GM12892 (cell line): Measurements from ENCODE around the gene THRB.

Experiments used
- POLR2A ChIP-seq: IDR thresholded peaks from 2 replicates; pipeline ENCODE4 v1.6.1; 2011; ENCODE audit warnings: low read depth, low read length, control low read depth
- POLR2AphosphoS5 ChIP-seq: IDR thresholded peaks from 2 replicates; pipeline ENCODE4 v1.6.1; 2011; ENCODE audit warnings: low read depth, low read length, control low read depth
- TAF1 ChIP-seq: IDR thresholded peaks from 2 replicates; pipeline ENCODE4 v1.6.1; 2011; ENCODE audit warnings: low read depth, mild to moderate bottlenecking, control low read depth, low read length, borderline replicate concordance

DNA sequence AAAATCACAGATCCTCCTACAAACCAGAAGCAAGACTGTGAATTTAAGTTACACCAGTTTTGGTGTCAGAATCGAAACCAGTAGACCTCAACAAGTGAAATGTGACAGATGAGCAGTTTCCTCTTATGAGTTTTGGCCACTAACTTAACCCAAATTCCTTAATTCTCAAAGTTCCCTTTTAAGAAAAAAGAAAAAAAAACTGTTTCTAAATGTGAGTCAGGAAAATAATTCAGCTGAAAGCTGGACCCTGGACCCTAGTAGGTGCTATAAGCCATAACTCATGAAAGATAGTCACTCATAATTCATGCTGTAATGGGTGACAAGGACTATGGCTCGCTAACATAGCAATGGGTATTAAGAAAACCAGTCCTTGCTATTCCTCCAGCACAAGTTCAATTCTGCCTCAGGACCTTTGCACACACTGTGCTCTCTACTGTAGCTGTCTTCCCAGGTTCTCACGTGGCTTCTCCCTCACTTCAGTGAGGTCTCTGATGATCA is 9.0 kb upstream of the THRB start:
- TF ChIP-seq POLR2A, result no peak
- TF ChIP-seq POLR2AphosphoS5, result no peak
- no peak for TF ChIP-seq TAF1
